HL-60/S4 (cell line): ENCODE results near the gene GRIN2C.

Source experiments
- in situ Hi-C: fragments of 300-500 bp; cut with MboI; formaldehyde crosslinking; loops from 2 replicates; pipeline ENCODE4 v1.14.3; 2022; ENCODE audit warnings: low sequenced_read_pairs

Gene GRIN2C

GRCh38 chr17:74850914-74851313, 8.8 kb downstream of the GRIN2C start:
- in situ Hi-C loops = no loop called here

- in situ Hi-C loops = no loop called here
Observed at GRCh38 chr17:74850310-74850709, 9.4 kb downstream of the GRIN2C start.

DNA sequence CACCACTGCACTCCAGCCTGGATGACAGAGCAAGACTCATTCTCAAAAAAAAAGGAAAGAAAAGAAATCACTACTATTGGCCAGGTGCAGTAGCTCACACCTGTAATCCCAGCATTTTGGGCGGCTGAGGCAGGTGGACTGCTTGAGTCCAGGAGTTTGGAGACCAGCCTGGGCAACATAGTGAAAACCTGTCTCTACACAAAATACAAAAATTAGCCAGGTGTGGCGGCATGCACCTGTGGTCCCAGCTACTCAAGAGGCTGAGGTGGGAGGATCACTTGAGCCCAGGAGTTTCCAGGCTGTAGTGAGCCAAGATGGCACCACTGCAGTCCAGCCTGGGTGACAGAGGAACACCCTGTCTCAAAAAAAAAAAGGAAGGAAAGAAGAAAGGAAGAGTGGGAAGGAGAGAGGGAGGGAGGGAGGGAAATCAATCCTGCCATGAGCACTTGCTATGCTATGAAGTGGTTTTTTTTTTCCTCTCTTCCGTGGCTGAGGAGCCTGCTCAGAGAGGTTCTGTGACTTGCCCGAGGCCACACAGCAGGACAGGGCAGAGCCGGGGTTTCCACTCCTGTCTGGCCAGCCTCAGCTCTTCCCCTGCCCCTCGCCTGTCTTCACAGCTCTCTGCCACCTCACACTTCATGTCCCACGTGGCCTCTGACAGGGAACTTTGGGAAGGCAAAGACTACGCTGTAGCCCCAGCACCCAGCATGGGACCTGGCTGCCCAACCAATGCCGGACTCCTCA, 10.9 kb downstream of the GRIN2C start:
- in situ Hi-C loops = no loop called here

- in situ Hi-C loops = no loop called here
Observed at GRCh38 chr17:74846621-74847020, 13.1 kb downstream of the GRIN2C start.

DNA sequence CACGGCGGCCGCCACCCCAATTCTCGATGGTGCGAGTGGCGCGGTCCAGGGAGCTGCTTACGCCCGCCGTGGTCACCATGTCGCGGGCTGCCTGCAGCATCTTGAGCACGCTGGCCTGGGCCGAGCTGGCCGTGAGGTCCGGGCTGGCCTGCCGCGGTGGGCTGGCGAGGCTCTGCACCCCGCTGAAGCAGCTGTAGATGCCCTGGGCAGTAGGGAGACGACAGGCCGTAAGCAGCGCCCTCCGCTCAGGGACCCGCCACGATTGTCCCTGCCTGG, 16.4 kb downstream of the GRIN2C start:
- in situ Hi-C loops = no loop called here

DNA sequence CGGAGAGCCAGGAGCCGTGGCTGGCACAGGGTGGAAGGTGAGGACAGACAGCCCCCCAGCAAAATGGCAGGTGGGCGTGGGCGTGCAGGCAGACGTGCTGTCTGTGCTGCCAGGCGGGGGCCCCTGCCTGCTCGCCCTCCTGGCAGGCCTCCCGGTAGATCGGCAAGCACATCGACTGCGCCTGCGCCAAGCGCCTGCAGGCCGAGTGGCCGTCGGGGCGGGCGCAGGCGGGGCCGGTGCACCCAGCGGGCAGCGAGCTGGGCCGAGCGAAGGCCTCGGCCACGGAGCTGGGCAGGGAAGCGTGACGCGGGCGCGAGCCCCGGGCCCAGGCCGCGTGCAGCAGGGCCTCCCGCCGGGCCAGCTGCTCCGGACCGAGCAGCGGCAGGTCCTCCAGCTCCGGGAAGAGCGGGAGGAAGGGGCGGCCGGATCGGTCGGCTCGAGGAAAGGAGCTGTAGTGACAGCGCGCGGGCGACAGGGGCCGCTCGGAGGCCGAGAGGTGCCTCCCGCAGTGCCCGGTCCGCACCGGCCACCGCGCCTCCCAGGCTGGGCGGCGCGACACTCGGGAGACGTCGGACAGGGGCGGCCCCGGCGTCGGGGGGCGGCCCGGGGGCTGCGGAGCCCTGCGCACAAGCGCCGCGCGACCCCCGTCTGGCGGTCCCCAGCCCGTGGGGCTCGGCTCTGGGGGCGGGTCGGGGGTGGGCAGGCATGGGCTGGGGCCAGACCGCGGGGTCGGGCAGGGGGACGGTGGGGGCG, 16.9 kb downstream of the GRIN2C start:
- in situ Hi-C loops = no loop called here

DNA sequence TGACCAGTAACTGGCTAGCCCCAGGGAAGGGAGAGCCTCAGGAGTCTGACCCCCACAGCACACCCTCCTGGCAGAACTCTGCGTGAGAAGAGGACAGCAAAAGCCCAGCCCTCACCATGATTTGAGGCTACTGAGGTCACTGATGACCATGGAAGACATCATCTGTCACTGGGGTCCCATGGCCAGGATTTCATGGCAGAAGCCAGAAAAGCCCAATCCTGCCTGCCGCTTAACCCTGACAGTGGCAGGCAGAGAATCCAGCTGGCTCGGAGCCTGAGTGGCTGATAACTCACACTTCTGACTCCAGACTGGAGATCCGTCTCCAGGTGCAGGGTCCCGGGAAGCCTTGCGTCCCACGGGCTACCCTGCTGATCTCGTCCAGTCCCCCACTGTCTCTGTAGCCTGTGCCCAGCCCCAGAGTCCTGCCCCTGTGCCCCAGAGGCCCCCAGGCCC, 17.5 kb downstream of the GRIN2C start:
- in situ Hi-C loops = no loop called here

- in situ Hi-C loops = no loop called here
Observed at GRCh38 chr17:74840989-74841666, 18.6 kb downstream of the GRIN2C start.

- in situ Hi-C loops = no loop called here
Observed at GRCh38 chr17:74839990-74840852, 19.5 kb downstream of the GRIN2C start.

- in situ Hi-C loops = no loop called here
Observed at GRCh38 chr17:74838274-74838673, 21.4 kb downstream of the GRIN2C start.

DNA sequence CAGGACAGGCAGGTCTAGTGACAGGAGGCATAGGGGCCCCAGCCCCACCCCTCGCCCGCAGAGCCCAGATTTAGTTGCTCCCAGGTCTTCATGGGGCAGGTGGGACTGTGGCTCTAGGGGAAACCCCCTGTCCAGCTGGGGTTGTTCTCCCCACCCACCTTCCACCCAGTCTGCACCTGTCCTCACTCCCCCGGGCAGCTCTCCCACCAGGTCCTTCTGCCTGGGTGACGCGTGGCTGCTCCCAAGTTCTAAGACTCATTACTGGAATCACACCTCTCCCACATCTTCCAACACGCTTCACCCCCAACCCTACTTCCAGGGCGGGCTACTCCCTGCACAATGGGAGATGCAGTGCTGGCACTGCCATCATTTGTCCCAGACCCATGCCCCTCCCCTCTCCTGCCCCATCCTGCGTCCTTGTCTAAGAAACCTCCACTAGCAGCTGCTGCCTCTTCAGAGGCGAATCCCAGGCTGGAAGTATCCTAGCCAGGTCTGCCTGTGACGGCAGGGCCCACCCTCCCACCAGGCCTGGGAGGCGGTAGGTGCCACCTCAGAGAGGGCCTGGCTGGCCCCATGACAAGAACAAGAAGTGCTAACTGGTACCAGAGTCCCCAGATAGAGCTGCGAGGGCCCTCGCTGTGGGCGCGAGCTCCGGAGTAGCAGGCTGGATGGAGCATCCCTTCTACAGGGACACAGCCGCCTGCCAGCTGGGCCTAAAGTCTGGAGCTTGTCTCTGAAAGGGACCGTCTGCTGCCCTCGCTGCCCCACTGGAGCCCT, 22.8 kb downstream of the GRIN2C start:
- in situ Hi-C loops = no loop called here

GRCh38 chr17:74836191-74836590, 23.5 kb downstream of the GRIN2C start:
- in situ Hi-C loops = no loop called here

DNA sequence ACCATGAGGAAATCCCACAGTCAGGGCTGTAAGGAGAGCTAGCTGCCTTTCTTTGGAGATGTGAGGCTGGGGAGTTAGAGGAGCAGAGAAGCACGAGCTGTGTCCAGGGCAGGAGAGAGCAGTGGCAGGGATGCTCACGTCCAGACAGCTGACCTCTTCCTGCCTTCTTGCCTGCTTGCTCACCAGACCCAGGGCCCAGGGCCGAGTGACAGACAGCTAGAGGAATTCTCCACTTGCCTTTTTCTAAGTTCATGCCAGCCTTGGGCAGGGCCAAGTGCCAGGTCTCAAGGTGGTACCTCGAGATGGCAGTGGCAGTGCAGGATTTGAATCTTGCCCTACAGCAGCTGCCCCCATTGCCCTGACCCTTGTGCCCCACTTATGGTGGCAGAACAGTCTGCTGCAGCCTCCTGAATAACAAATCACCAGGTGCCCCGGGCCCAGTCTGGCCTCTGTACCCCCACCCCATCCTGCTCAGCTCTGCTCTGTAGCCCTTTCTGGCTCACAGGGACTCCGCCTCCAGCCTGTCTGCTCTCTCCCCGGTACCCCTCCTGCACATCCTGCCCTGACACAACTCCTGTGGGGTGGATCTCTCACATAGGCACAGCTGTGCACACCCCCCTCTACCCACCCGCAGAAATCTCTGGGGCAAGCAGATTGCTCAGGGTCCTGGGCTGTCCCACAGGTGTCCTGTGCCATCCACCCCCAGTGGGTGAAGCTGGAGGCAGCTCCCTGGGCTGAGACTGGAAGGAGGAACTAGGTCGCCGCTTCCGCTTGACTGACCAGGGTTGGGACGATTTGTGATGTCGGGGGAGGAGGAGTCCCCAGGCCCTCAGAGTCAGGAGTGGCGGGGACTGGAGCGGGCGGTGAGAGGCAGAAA, 25.9 kb downstream of the GRIN2C start:
- in situ Hi-C loops = no loop called here

DNA sequence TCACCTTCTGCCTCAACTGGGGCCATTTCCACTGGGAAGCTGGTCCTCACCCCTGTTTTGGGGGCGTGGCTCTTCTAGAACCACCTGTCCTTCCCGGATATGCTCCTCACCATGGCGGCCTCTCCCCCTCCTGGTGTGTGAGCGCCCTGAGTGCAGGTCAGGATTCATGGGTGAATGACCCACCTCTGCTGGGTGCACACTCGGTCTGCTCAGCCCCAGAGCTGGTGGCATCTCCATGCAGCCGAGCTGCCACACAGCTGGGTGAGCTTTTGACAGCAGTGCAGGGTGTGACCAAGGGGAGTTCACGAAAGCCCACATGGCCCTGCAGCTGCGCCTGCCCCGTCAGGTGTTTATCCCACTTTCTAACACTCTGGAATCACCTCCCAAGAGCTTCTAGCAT, 27.3 kb downstream of the GRIN2C start:
- in situ Hi-C loops = no loop called here

DNA sequence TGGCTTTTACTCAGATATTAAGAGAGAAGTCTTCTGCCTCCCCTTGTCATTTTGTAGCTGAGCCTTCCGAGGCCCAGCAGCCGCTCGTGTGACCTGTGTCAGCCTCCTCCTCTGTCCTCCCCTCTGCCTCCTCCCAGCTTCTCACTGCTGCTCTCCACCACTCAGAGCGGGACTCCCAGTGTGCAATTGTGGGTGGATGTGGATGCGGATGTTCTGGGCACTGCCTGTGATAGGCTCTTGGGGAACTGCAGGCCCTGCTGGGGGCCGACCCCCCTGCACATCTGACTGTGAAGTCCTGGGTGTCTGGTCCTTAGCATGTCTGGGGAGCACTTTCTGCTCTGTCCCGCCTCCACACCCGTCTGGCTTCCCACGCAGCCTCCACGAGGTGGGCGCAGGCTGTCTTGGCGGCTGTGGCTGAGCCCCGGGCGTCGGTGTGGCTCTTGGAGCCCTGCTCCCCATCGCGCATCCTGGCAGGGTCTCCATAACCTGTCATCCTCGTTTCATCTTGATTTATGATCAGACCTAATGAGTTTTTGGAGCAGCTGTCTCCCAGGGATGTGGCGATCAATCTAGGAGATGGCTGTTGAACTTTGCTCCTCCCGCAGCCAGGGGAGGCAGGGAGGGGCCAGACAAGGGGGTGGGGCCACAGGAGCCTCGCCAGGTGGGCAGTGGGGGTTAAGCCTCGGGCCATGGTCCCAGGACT, 28.1 kb downstream of the GRIN2C start:
- in situ Hi-C loops = no loop called here

DNA sequence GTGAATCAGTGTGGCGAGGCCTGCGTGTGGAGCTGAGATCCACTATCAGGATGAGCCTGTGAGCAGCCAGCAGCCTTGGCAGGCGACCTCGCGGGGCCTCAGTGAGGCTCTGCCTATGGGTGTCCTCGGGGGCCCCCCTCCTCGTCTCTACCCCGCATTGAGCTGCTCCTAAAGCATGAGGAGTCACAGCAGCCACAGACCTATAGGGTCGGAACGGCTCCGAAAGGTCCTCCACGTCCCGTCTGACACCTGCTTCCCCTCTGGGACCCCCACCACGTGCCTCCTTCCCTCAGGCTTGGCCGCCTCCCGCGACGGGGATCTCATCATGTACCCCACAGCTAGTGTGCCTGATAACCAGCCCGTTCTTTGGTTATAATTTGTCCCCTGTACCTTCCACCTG, 28.8 kb downstream of the GRIN2C start:
- in situ Hi-C loops = no loop called here

- in situ Hi-C loops = no loop called here
Observed at GRCh38 chr17:74827800-74828199, 31.9 kb downstream of the GRIN2C start.

- in situ Hi-C loops = no loop called here
Observed at GRCh38 chr17:74825952-74826719, 33.5 kb downstream of the GRIN2C start.
